DLD1 (cell line): ENCODE measurements around the gene SNX7.

Experiments
- in situ Hi-C: cut with HindIII; loops from 2 replicates; pipeline ENCODE4 v1.10.0; 2017; ENCODE audit warnings: low sequenced_read_pairs

Gene SNX7

GRCh38 chr1:98763488-98764150 is 102.1 kb downstream of the SNX7 start:
- in situ Hi-C loops: no loop called here

- in situ Hi-C loops: no loop called here
Observed at GRCh38 chr1:98764485-98764884, 103.0 kb downstream of the SNX7 start.

- in situ Hi-C loops: no loop called here
Observed at GRCh38 chr1:98766255-98766654, 104.7 kb downstream of the SNX7 start.

- in situ Hi-C loops: no loop called here
Observed at GRCh38 chr1:98769162-98769561, 107.6 kb downstream of the SNX7 start.

GRCh38 chr1:98781906-98782305 is 120.4 kb downstream of the SNX7 start:
- in situ Hi-C loops: no loop called here

- in situ Hi-C loops: no loop called here
Observed at GRCh38 chr1:98783821-98784220, 122.3 kb downstream of the SNX7 start.

GRCh38 chr1:98791498-98791897 is 130.0 kb downstream of the SNX7 start:
- in situ Hi-C loops: no loop called here

- in situ Hi-C loops: no loop called here
Observed at GRCh38 chr1:98792123-98792522, 130.6 kb downstream of the SNX7 start.

- in situ Hi-C loops: no loop called here
Observed at GRCh38 chr1:98793136-98793535, 131.6 kb downstream of the SNX7 start.

GRCh38 chr1:98794196-98794886 is 132.8 kb downstream of the SNX7 start:
- in situ Hi-C loops: no loop called here

GRCh38 chr1:98796049-98796448 is 134.5 kb downstream of the SNX7 start:
- in situ Hi-C loops: no loop called here

GRCh38 chr1:98797506-98797905 is 136.0 kb downstream of the SNX7 start:
- in situ Hi-C loops: no loop called here
